ENCODE measurements around the gene RAPGEFL1. TPM values are rescaled to one million over a fixed set of nuclear protein-coding genes. Genes with fewer than 3 reads are reported as not detected.
"Not testable (repeated sequence)": the region's sequence is repeated elsewhere in the genome, so short reads cannot be mapped to it uniquely, and the experiment has no call there.

Gene RAPGEFL1
- total RNA-seq, 2 experiments from 2014 or later: 4.9 to 5.4 TPM

DNA sequence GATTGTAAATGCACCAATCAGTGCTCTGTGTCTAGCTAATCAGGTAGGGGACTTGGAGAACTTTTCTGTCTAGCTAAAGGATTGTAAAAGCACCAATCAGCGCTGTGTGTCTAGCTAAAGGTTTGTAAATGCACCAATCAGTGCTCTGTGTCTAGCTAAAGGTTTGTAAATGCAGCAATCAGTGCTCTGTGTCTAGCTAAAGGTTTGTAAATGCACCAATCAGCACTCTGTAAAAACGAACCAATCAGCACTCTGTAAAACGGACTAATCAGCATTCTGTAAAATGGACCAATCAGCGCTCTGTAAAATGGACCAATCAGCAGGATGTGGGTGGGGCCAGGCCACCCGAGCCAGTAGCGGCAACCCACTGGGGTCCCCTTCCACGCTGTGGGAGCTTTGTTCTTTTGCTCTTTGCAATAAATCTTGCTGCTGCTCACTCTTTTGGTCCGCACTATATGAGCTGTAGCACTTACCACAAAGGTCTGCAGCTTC is 20.7 kb downstream of the RAPGEFL1 start:
- H3K4me1 Mint-ChIP-seq, H3K27me3 Mint-ChIP-seq, H3K27ac Mint-ChIP-seq, H3K9me3 Mint-ChIP-seq, H3K36me3 Mint-ChIP-seq, DNase-seq: not testable (repeated sequence)
- peak; percentile 31 for ATAC-seq (ENCODE audit: low read depth)
- POLR2A ChIA-PET: interaction anchor here (0.8 to 1.3 kb wide), 2 partner anchors 21 to 85 kb away, joined by 3 read pairs; partner anchors contain the start of gene WIPF2
- peak overlapping the region; percentile 33 for H3K4me3 Mint-ChIP-seq

- Mint-ChIP-seq H3K36me3 (no peaks in the 10 kb centered on the region), H3K4me1 (peaks cover 5% of the 10 kb centered on the region), H3K27me3 (peaks cover 7% of the 10 kb centered on the region), H3K9me3 (no peaks in the 10 kb centered on the region), H3K27ac (no peak overlapping the region), H3K4me3 (peak overlapping the region; percentile 33)
- DNase-seq (no peak), ATAC-seq (ENCODE audit: low read depth) (no peak)
- POLR2A ChIA-PET: interaction anchor here (1.3 to 2.2 kb wide), 3 partner anchors 20 to 91 kb away, joined by 3 to 4 read pairs (median 4); partner anchors contain the start of gene WIPF2
Measured at GRCh38 chr17:40198576-40198975, 21.3 kb downstream of the RAPGEFL1 start.

GRCh38 chr17:40203131-40203530 is 25.9 kb downstream of the RAPGEFL1 start:
- no peak overlapping the region for H3K4me3 Mint-ChIP-seq
- no peaks in the 10 kb centered on the region for H3K9me3 Mint-ChIP-seq
- H3K36me3 Mint-ChIP-seq: no peaks in the 10 kb centered on the region
- POLR2A ChIA-PET: interaction anchor here (0.7 to 1.2 kb wide), 4 partner anchors 15 to 361 kb away, joined by 3 read pairs; partner anchors contain the start of gene CDC6
- peaks cover 15% of the 10 kb centered on the region for H3K27me3 Mint-ChIP-seq
- peaks cover 3% of the 10 kb centered on the region for H3K4me1 Mint-ChIP-seq
- DNase-seq (no peak), ATAC-seq (ENCODE audit: low read depth) (no peak)
- H3K27ac Mint-ChIP-seq: no peak overlapping the region

GRCh38 chr17:40206193-40206592 is 28.9 kb downstream of the RAPGEFL1 start:
- H3K36me3 Mint-ChIP-seq; H3K27ac Mint-ChIP-seq; DNase-seq; POLR2A ChIA-PET; H3K4me3 Mint-ChIP-seq; H3K9me3 Mint-ChIP-seq; H3K4me1 Mint-ChIP-seq; ATAC-seq (ENCODE audit: low read depth): not testable (repeated sequence)
- peaks cover 14% of the 10 kb centered on the region for H3K27me3 Mint-ChIP-seq

- peaks cover 9% of the 10 kb centered on the region for H3K27me3 Mint-ChIP-seq
- POLR2A ChIA-PET: no interaction called here
- H3K4me3 Mint-ChIP-seq: no peak overlapping the region
- no peaks in the 10 kb centered on the region for H3K9me3 Mint-ChIP-seq
- H3K36me3 Mint-ChIP-seq: no peaks in the 10 kb centered on the region
- DNase-seq: no peak
- H3K4me1 Mint-ChIP-seq: no peaks in the 10 kb centered on the region
- ATAC-seq (ENCODE audit: low read depth): no peak
- H3K27ac Mint-ChIP-seq: no peak overlapping the region
Measured at GRCh38 chr17:40209404-40210093, 32.3 kb downstream of the RAPGEFL1 start.

DNA sequence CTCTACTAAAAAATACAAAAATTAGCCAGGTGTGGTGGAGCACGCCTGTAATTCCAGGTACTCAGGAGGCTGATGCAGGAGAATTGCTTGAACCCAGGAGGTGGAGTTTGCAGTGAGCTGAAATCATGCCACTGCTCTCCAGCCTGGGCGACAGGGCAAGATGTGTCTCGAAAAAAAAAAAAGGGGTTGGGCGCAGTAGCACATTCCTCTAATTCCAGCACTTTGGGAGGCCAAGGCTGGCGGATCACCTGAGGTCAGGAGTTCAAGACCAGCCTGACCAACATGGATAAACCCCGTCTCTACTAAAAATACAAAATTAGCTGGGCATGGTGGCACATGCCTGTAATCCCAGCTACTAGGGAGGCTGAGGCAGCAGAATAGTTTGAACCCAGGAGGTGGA is 36.6 kb downstream of the RAPGEFL1 start:
- H3K9me3 Mint-ChIP-seq; H3K4me3 Mint-ChIP-seq; H3K27me3 Mint-ChIP-seq; ATAC-seq (ENCODE audit: low read depth); POLR2A ChIA-PET; DNase-seq; H3K4me1 Mint-ChIP-seq; H3K36me3 Mint-ChIP-seq; H3K27ac Mint-ChIP-seq: not testable (repeated sequence)

GRCh38 chr17:40218006-40218739 is 40.9 kb downstream of the RAPGEFL1 start:
- no peaks in the 10 kb centered on the region for H3K9me3 Mint-ChIP-seq
- H3K36me3 Mint-ChIP-seq: peaks cover 5% of the 10 kb centered on the region
- peaks cover 22% of the 10 kb centered on the region for H3K4me1 Mint-ChIP-seq
- no peaks in the 10 kb centered on the region for H3K27me3 Mint-ChIP-seq
- POLR2A ChIA-PET: interaction anchor here (0.6 to 1.8 kb wide), 16 partner anchors 15 to 258 kb away, joined by 3 to 18 read pairs (median 5); partner anchors contain the start of genes CASC3, CDC6, MSL1 and PSMD3
- H3K4me3 Mint-ChIP-seq: peak overlapping the region; percentile 97
- no peak for DNase-seq
- no peak for ATAC-seq (ENCODE audit: low read depth)
- H3K27ac Mint-ChIP-seq: peak overlapping the region; percentile 100

DNA sequence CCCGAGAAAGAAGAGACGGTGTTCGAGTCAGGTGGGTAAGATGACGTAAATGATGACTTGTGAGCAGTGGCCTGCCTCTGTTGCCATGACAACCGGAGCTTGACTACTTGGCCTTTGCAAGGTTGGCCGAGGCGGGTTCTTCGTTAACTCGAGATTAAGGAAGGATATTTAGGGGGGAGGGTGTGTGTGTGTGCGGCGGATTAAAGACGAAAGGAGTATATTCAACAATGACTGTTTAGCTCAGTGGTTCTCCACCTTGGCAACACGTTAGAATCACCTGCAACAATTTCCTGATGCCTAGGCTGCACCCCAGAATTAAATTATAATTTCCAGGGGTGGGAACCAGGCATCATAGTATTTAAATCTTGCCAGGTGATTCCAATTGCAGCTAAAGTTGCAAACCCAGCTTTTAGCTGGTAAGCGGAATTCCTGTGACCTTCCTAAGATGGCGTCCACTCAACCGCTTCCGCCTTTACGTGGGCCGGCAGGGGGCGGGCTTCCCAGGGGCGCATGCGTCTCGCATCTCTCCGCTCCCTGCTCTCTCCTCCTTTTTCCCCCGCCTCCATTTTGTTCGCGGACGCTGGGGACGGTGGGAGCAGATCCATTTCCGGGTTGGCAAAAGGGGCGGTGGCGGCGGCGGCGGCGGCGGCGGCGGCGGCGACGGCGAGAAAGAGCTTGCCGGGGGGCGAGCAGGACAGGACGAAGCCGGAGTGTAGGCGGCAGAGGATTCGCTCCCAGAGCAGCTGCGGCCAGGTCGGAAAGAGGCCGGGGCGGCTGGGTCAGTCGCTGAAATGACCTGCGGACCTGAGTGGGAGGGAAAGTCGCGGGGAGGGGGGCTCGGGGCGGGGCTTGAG is 41.7 kb downstream of the RAPGEFL1 start, which contains the start of gene WIPF2:
WIPF2 (plus strand) TSS at position 565 of the 854 bp plus-strand sequence. CDS start 37,156 bp downstream, outside the sequence.
- Mint-ChIP-seq H3K36me3 (peaks cover 5% of the 10 kb centered on the region), H3K27me3 (no peaks in the 10 kb centered on the region), H3K9me3 (no peaks in the 10 kb centered on the region), H3K27ac (peak within 1 kb of the TSS; percentile 100), H3K4me3 (peak within 1 kb of the TSS; percentile 97), H3K4me1 (peaks cover 24% of the 10 kb centered on the region)
- peak; percentile 98 for DNase-seq
- peak; percentile 95 for ATAC-seq (ENCODE audit: low read depth)
- POLR2A ChIA-PET: interaction anchor here (0.6 to 1.8 kb wide), 18 partner anchors 16 to 258 kb away, joined by 3 to 18 read pairs (median 4); partner anchors contain the start of genes CASC3, CDC6, MSL1 and PSMD3

- H3K27me3 Mint-ChIP-seq: no peaks in the 10 kb centered on the region
Measured at GRCh38 chr17:40219594-40220338, 42.5 kb downstream of the RAPGEFL1 start.

GRCh38 chr17:40224718-40225550 is 47.7 kb downstream of the RAPGEFL1 start:
- Mint-ChIP-seq H3K4me3 (no peak overlapping the region), H3K27ac (no peak overlapping the region), H3K9me3 (no peaks in the 10 kb centered on the region), H3K36me3 (peaks cover 16% of the 10 kb centered on the region), H3K27me3 (no peaks in the 10 kb centered on the region), H3K4me1 (peaks cover 20% of the 10 kb centered on the region)
- ATAC-seq (ENCODE audit: low read depth) (no peak), DNase-seq (no peak)
- POLR2A ChIA-PET: interaction anchor here (0.5 to 0.6 kb wide), 2 partner anchors 22 to 157 kb away, joined by 3 to 4 read pairs; no protein-coding TSS in a partner anchor

More at GRCh38 chr17:40219594-40220338, 42.5 kb downstream of the RAPGEFL1 start:
- Mint-ChIP-seq H3K4me3 (peak overlapping the region; percentile 97), H3K36me3 (peaks cover 9% of the 10 kb centered on the region), H3K27ac (peak overlapping the region; percentile 91), H3K9me3 (no peaks in the 10 kb centered on the region), H3K4me1 (peaks cover 27% of the 10 kb centered on the region)
- ATAC-seq (ENCODE audit: low read depth) (no peak), DNase-seq (no peak)
- POLR2A ChIA-PET: interaction anchor here (1.1 to 1.8 kb wide), 8 partner anchors 21 to 107 kb away, joined by 3 to 18 read pairs (median 6); partner anchors contain the start of genes CDC6 and MSL1

GRCh38 chr17:40229146-40229545 is 51.9 kb downstream of the RAPGEFL1 start:
- H3K4me3 Mint-ChIP-seq; POLR2A ChIA-PET; DNase-seq; H3K4me1 Mint-ChIP-seq; H3K9me3 Mint-ChIP-seq; H3K27ac Mint-ChIP-seq; H3K27me3 Mint-ChIP-seq; ATAC-seq (ENCODE audit: low read depth): not testable (repeated sequence)
- H3K36me3 Mint-ChIP-seq: peaks cover 22% of the 10 kb centered on the region
